HepG2 (cell line): ENCODE results near the gene DPM1. TPM values are rescaled to one million over a fixed set of nuclear protein-coding genes. Genes with fewer than 3 reads are reported as not detected.
A peak's percentile ranks its signal among the peaks of the same experiment; 100 is the strongest.

Experiments
- CREB1 ChIP-seq, 2 experiments: fragments of 450-650 bp in 1 of 2; IDR thresholded peaks; 2 replicates each; pipeline ENCODE4 v1.6.1; 2016 to 2017; ENCODE audit warnings: control low read depth in 1 of 2, mild to moderate bottlenecking in 1 of 2, missing compliant biosample characterization in 1 of 2, missing genetic modification characterization in 1 of 2
- GMEB1 ChIP-seq: sonication (generic); formaldehyde crosslinking; IDR thresholded peaks from 2 replicates; pipeline ENCODE4 v1.5.1; 2020; ENCODE audit warnings: missing genetic modification reagents, mild to moderate bottlenecking, borderline replicate concordance
- GPN1 ChIP-seq: sonication (generic); formaldehyde crosslinking; IDR thresholded peaks from 2 replicates; pipeline ENCODE4 v1.5.1; 2020; ENCODE audit warnings: missing genetic modification reagents, borderline replicate concordance
- IKZF4 ChIP-seq: sonication (generic); formaldehyde crosslinking; IDR thresholded peaks from 2 replicates; pipeline ENCODE4 v1.5.1; 2020; ENCODE audit warnings: borderline replicate concordance, mild to moderate bottlenecking, low read depth, missing genetic modification reagents; ENCODE audit errors: not compliant biosample characterization
- KAT2B ChIP-seq: fragments of 150-350 bp; IDR thresholded peaks from 2 replicates; pipeline ENCODE4 v1.6.1; 2014; ENCODE audit warnings: low read depth, low read length, borderline replicate concordance
- KLF6 ChIP-seq: IDR thresholded peaks from 2 replicates; pipeline ENCODE4 v1.8.0; 2016; ENCODE audit warnings: missing biosample characterization, missing genetic modification reagents
- MTF1 ChIP-seq: sonication (generic); formaldehyde crosslinking; IDR thresholded peaks from 2 replicates; pipeline ENCODE4 v1.5.0; 2020; ENCODE audit warnings: missing genetic modification reagents
- NBN ChIP-seq: fragments of 450-650 bp; conservative IDR thresholded peaks from 2 replicates; pipeline ENCODE4 v1.6.1; 2017
- PHF8 ChIP-seq: sonication (generic); formaldehyde crosslinking; IDR thresholded peaks from 2 replicates; pipeline ENCODE4 v1.5.0; 2020; ENCODE audit warnings: missing genetic modification reagents
- PPARG ChIP-seq: conservative IDR thresholded peaks from 2 replicates; pipeline ENCODE4 v1.6.1; 2016; ENCODE audit warnings: missing biosample characterization, missing genetic modification reagents
- PRDM15 ChIP-seq: sonication (generic); formaldehyde crosslinking; IDR thresholded peaks from 2 replicates; pipeline ENCODE4 v1.4.0; 2020; ENCODE audit warnings: missing genetic modification reagents
- SKI ChIP-seq: fragments of 450-650 bp; IDR thresholded peaks from one replicate; pipeline ENCODE4 v1.6.1; 2018; ENCODE audit warnings: mild to moderate bottlenecking; ENCODE audit not compliant: partially characterized antibody
- ZFP36L1 ChIP-seq: sonication (generic); formaldehyde crosslinking; IDR thresholded peaks from 2 replicates; pipeline ENCODE4 v1.8.0; 2022; ENCODE audit warnings: mild to moderate bottlenecking, missing genetic modification reagents, moderate library complexity
- ZNF121 ChIP-seq: sonication (generic); formaldehyde crosslinking; IDR thresholded peaks from 2 replicates; pipeline ENCODE4 v1.5.0; 2020; ENCODE audit warnings: mild to moderate bottlenecking, missing genetic modification reagents
- ZNF260 ChIP-seq: sonication (generic); formaldehyde crosslinking; IDR thresholded peaks from 2 replicates; pipeline ENCODE4 v1.4.0; 2020; ENCODE audit warnings: missing genetic modification reagents, low read depth, mild to moderate bottlenecking, borderline replicate concordance
- ZNF619 ChIP-seq: sonication (generic); formaldehyde crosslinking; IDR thresholded peaks from 2 replicates; pipeline ENCODE4 v1.4.0; 2020; ENCODE audit warnings: mild to moderate bottlenecking, missing genetic modification reagents
- ZNF75D ChIP-seq: sonication (generic); formaldehyde crosslinking; IDR thresholded peaks from 2 replicates; pipeline ENCODE4 v1.8.1; 2023; ENCODE audit warnings: missing genetic modification reagents, mild to moderate bottlenecking, borderline replicate concordance
- ZSCAN22 ChIP-seq: sonication (generic); formaldehyde crosslinking; IDR thresholded peaks from 2 replicates; pipeline ENCODE4 v1.4.0; 2020; ENCODE audit warnings: mild to moderate bottlenecking, missing genetic modification reagents
- polyA plus RNA-seq, 8 experiments: library from polyadenylated mRNA; depleted of rRNA in 3 of 8; stranded (reverse) in 7 of 8; unstranded in 1 of 8; fragments of >200 nt; fragmentation: Illumina TruSeq in 4 of 8; extraction: Trizol in 4 of 8; gene quantifications; 2 replicates each; pipeline versions ENCODE4 v1.2.1 to v1.2.3, GENCODE V29; 2011 to 2016; ENCODE audit warnings: low read depth in 4 of 8, missing spikeins in 1 of 8, mixed read lengths in 1 of 8; ENCODE audit not compliant: insufficient read depth in 1 of 8
- total RNA-seq, 5 experiments: library from RNA; depleted of rRNA; stranded (reverse); fragments of >200 nt; fragmentation: Illumina TruSeq; extraction: Trizol; gene quantifications; 2 replicates each; pipeline ENCODE4 v1.2.3, GENCODE V29; 2016; ENCODE audit warnings: low read depth in 1 of 5
- TF ChIP-seq, protein P1 (sequence below): sonication (generic); formaldehyde crosslinking; IDR thresholded peaks from 2 replicates; pipeline ENCODE4 v1.4.0; 2020; ENCODE audit warnings: low read depth, mild to moderate bottlenecking, missing genetic modification reagents
- TF ChIP-seq, protein P2 (sequence below): sonication (generic); formaldehyde crosslinking; IDR thresholded peaks from 2 replicates; pipeline ENCODE4 v1.5.0; 2020; ENCODE audit warnings: missing genetic modification reagents, mild to moderate bottlenecking, borderline replicate concordance

DPM1 gene
- total and polyA plus RNA-seq, 2 of the 13 experiments (the other 11 are each of a cell fraction or from before 2014, with no cell fraction given): 83.2 to 161 TPM

GRCh38 chr20:50958615-50959542, 547 bp upstream of the DPM1 start, which contains the start of gene MOCS3 (continued):
- TF ChIP-seq GPN1 (CRISPR knock-in tag) (peak; percentile 81; the same call in 1 of the 2 replicates), NBN (no peak), PPARG (CRISPR knock-in tag) (no peak), ZNF619 (CRISPR knock-in tag) (peak; percentile 68; the same call in 1 of the 2 replicates), ZNF260 (CRISPR knock-in tag) (0 out of 2 replicates have a peak, but pooled peaks have one; percentile 24), ZNF121 (CRISPR knock-in tag) (no peak), MTF1 (CRISPR knock-in tag) (peak; percentile 58; the same call in 1 of the 2 replicates), KAT2B (no peak), PRDM15 (no peak; the same call in 1 of the 2 replicates), SKI (no peak), ZFP36L1 (CRISPR knock-in tag) (0 out of 2 replicates have a peak, but pooled peaks have one; percentile 10), KLF6 (0 out of 2 replicates have a peak, but pooled peaks have one; percentile 17), ZNF75D (CRISPR knock-in tag) (no peak), GMEB1 (CRISPR knock-in tag) (peak; percentile 30; the same call in 1 of the 2 replicates), PHF8 (CRISPR knock-in tag) (peak; percentile 94), ZSCAN22 (CRISPR knock-in tag) (peak; percentile 31; the same call in 1 of the 2 replicates), IKZF4 (CRISPR knock-in tag) (peak; percentile 62), CREB1 (IDR thresholded peaks at IDR 0.05) (peak; percentile 19), CREB1 (CRISPR knock-in tag; IDR thresholded peaks at IDR 0.05) (peak; percentile 97)
- TF ChIP-seq, protein P1, sequence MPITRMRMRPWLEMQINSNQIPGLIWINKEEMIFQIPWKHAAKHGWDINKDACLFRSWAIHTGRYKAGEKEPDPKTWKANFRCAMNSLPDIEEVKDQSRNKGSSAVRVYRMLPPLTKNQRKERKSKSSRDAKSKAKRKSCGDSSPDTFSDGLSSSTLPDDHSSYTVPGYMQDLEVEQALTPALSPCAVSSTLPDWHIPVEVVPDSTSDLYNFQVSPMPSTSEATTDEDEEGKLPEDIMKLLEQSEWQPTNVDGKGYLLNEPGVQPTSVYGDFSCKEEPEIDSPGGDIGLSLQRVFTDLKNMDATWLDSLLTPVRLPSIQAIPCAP (CRISPR knock-in tag): peak; percentile 24; the same call in 1 of the 2 replicates
- TF ChIP-seq, protein P2, sequence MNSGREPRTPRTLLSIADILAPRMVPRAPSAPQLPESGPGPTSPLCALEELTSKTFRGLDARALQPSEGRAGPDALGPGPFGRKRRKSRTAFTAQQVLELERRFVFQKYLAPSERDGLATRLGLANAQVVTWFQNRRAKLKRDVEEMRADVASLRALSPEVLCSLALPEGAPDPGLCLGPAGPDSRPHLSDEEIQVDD: peak; percentile 37; the same call in 1 of the 2 replicates
